HG03460 (cell line): ENCODE data around the gene WDR82.
"Not testable (repeated sequence)": the region's sequence is repeated elsewhere in the genome, so short reads cannot be mapped to it uniquely, and the experiment has no call there.

Experiments used
- ATAC-seq: cut with Tn5 transposase; IDR thresholded peaks from one replicate; pipeline ENCODE4 v1.9.1; 2021; ENCODE audit not compliant: unreplicated experiment

Gene WDR82

GRCh38 chr3:52290596-52291507 is 12.4 kb upstream of the WDR82 start:
- no peak for ATAC-seq

GRCh38 chr3:52289747-52290595 is 11.5 kb upstream of the WDR82 start:
- ATAC-seq, result no peak

DNA sequence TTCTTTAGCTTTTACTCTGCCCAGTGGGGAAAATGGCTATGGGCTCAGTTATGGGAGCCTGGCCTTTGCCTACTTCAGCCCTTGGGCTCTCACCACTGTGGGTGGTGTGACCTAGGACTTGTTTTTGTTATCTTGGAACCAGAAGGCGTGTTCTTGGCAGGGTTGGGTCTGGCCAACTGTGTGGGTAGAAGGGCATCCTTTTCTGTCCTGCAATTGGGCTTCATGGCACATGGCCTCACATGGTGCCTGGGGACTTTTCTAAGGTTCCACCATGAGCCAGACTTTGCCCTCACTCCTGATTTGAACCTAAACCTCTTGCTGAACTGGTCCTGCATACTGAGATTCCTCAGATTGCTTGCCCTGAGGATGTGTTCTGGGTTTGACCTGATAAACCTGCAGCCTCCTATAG is 10.9 kb upstream of the WDR82 start:
- ATAC-seq, result no peak

DNA sequence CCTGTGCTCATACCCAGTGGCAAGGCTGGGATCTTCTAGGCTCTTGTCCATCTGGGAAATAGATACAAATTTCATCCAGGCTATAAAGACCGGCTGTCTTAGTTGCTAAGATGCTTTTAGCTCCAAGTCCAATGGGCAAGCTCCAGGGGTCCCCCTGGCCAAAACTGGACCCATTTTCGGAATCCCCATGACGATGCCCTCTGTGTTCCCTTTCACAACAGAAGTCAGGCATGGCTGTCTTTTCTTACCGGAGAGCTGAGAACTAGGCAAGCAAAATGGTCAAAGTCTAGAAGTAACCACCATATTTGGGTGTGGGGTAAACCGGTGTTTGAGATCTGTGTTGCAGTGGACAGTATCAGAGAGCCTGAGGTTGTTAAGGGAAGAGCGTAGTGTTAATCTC is 10.2 kb upstream of the WDR82 start:
- ATAC-seq, result no peak

DNA sequence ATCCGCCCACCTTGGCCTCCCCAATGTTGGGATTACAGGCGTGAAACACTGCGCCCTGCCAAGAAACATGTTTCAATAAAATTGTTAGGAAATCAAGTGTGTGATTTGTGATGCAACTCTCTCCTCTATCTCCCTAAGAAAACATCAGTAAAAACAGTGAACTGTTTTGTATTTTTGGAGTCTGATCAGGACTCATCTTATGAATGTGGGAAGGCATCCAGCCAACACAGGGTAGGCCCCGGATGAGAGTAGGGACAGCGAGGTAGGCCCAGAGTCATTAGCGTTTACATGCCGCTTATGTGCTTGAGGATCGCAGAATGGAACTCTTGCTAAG is 8.3 kb upstream of the WDR82 start:
- ATAC-seq, result no peak

DNA sequence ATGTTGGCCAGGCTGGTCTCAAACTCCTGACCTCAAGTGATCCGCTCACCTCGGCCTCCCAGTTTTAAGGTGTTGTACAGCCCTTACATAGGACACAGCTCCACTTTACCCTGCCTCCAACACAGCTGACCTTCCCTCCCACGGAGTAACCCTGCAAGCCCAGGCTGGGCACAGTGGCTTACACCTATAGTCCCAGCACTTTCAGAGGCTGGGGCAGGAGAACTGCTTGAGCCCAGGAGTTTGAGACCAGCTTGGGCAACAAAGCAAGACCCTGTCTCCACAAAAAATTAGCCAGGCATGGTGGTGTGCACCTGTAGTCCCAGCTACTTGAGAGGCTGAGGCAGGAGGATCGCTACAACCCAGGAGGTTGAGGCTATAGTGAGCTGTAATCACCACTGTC is 5.6 kb upstream of the WDR82 start:
- ATAC-seq, result not testable (repeated sequence)

- no peak for ATAC-seq
Observed at GRCh38 chr3:52283306-52283705, 4.9 kb upstream of the WDR82 start.

- no peak for ATAC-seq
Observed at GRCh38 chr3:52281981-52282801, 3.7 kb upstream of the WDR82 start.

DNA sequence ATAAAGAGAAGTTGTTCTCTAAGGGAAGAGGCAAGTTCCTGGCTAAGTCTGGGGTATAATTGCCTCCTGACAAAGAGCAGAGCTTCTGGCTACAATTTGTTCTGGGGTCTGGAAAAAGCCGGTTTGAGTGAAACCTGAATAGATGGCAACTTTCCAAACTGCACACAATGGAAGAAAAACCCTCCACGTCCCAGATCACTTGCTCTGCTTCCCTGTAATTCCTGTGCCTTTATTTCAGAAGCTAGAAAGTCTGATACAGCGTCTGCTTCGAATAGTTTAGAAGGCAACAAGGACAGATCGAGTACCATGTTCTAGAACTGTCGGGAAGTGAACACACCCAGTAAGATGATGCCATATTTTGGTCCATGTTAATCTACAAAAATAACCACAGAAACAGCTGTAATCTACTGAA is 1.6 kb upstream of the WDR82 start:
- no peak for ATAC-seq

- no peak for ATAC-seq
Observed at GRCh38 chr3:52279596-52279995, 1.1 kb upstream of the WDR82 start.

- ATAC-seq, result peak; percentile 45
Observed at GRCh38 chr3:52277972-52278509, 408 bp downstream of the WDR82 start.

DNA sequence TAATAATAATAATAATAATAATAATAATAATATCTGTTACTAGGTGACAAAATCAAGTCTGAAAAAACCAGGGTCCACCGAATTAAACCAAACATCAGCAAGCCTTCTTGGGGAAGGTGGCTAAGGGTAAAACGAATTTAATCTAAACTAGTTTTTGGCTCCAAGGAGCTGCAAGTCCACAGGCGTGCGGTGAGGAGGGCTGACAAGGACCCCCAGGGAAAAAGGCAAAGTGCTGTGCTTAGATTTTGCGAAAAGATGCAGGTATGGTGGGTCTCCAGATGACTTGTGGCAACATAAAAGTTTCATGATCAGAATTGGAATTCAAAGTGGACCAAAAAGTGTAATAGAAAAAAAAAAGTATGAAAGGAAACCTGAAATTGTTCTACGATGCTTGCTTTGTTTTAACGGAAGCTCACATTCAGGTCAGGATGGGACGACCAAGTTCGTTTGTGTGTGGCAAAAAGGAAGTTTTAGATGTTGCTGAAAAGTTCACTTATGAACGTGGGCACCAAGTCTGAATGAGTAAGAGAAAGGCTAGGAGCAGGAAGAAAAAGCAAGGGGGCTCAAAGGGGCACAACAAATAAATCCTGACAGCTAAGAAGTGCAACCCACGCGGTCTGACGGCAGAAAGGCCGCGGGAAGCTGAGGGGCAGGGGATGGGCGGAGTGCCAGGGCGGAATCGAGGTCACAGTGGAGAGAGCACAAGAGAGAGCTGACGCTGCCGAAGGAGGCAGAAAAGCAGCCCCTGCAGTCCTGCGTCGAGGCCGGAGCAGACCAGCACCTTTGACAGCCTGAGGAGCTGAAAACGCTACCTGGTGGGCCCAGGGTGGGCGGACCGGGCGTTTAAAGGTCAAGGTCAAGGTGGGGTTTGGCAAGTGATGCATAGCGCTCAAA is 1.1 kb downstream of the WDR82 start:
- no peak for ATAC-seq

DNA sequence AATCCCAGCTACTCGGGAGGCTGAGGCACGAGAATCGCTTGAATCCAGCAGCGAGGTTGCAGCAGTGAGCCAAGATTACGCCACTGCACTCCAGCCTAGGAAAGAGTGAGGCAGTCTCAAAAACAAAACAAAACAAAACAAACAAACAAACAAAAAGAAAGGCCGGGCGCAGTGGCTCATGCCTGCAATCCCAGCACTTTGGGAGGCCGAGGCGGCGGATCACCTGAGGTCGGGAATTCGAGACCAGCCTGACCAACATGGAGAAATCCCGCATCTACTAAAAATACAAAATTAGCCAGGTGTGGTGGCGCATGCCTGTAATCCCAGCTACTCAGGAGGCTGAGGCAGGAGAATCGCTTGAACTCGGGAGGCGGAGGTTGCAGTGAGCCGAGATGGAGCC is 3.7 kb downstream of the WDR82 start:
- ATAC-seq, result not testable (repeated sequence)

DNA sequence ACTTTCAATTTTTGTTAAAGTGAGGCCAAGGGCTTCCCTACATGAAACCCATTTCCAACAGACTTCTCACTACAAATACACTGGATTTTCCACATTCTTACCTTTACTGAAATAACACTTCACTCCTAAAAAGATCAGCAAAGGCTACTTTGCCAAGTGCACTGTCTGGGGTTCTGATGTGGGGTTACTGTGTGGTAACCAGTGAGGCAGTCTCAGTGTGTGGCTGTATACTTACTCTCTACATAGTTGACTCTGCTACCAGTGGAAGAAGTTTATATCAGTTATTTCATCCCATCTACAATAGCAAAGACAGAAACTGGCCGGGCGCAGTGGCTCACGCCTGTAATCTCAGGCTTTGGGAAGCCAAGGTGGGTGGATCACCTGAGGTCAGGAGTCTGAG is 5.6 kb downstream of the WDR82 start:
- ATAC-seq, result no peak

DNA sequence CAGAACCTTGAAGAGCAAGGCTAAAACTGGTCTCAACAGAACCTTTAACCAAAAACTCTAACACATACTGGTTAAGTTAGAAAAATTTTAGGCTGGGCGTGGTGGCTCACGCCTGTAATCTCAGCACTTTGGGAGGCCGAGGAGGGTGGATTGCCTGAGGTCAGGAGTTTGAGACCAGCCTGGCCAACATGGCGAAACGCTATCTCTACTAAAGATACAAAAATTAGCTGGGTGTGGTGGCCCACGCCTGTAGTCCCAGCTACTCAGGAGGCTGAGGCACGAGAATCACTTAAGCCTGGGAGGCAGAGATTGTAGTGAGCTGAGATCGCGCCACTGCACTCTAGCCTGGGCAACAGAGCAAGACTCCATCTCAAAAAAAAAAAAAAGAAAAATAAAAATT is 6.3 kb downstream of the WDR82 start:
- ATAC-seq, result not testable (repeated sequence)

DNA sequence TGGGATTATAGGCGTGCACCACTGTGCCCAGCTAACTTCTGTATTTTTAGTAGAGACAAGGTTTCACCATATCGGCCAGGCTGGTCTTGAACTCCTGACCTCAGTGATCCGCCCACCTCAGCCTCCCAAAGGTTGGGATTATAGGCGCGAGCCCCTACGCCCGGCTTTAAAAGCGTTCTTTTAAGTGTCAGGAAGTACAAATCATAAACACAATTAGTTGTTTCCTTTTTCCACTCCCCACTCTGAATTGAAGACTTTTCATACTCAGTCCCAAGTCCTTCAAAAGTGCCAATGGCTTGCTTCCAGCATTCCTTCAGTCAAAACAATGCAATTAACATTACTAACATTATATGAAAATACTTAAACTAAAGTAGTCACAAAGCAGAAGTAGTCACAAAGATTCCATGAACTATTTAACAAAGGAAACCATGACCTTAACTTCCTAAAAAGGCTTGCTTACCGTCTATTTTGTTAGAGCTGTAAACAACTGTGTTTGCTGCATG is 8.1 kb downstream of the WDR82 start:
- ATAC-seq, result no peak

DNA sequence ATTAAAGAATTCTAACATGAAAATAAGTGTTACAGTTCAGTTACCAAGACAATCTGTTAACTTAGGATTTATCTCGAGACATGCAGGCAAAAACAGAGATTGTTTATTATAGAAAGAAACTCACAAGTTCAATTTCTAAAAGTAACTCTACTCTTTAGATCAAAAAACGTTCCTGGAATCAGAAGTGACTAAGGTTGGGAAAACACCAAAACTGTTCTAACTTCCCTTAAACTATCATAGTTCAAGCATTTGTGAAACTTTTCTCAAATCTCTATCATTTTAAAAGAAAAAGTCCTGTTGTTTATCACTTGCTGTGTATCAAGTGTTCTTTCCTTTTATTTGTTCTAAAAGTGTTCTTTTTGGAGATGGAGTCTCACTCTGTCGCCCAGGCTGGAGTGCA is 8.7 kb downstream of the WDR82 start:
- no peak for ATAC-seq

DNA sequence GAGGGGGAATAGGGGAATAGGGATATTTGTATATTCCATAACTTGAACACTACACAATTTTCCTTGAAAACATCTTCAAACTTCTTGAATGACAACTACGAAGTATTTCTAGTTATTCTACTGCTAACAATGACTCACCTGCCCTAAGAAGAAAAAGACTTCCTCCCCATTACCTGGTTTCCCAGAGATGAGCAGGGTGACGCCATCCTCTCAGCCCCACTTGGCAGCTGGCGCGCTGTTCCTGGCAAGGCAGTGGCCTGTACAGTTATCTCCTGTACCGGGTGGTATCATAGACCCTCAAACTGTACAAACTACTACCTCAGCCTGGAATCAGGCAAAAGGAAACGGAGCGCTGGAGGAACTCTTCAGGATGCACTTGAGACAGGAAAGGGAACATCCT is 10.4 kb downstream of the WDR82 start:
- ATAC-seq, result no peak

GRCh38 chr3:52265387-52265786 is 13.1 kb downstream of the WDR82 start:
- no peak for ATAC-seq

- ATAC-seq, result no peak
Observed at GRCh38 chr3:52262447-52262846, 16.0 kb downstream of the WDR82 start.
